GM19193 (cell line): ENCODE measurements around the gene TESMIN.

Experiments
- POLR2A ChIP-seq: IDR thresholded peaks from 4 replicates; pipeline ENCODE4 v1.6.1; 2011; ENCODE audit not compliant: insufficient read depth, insufficient read length; ENCODE audit errors: extremely low read depth

The TESMIN gene

DNA sequence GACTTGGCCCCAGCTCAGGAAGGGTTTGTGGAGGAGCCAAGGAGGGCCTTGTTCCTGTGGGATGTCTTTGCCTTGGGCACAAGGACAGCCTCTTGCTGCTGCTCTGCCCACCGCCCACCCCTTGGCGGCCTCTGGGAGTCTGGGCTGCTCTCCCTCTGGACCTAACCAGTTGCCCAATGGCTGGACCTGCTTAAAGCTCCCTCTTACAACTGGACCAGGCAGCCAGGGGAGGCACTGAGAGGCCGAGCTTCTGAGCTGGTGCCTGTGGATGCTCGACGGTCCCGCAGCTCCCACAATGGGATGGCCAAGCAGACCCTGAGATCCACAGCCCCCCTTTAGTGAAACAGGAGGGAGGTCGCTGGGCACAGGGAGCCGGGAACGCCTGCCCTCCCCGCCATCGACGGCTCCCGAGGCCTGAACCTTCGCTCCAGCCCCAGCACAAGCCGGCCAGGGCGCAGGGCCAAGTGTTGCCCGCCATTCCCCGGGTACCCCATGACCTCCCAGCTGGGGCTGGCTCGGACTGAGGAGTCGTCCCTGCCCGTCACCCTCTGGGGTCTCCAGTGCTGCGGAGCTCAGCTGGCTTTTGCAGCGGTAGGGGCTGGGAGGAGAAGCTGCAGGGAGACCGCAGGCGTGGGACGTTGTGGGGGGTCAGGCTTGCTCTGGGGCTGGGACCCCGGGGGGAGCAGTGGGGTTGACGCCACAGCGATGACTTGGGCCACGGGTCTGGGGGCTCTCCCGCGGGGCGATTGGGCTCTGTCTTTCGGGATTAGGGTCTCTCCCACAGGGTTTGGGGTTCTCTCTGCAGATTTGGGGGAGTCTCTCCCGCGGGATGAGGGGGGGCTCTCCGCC is 67.6 kb downstream of the TESMIN start:
- TF ChIP-seq POLR2A, result no peak

DNA sequence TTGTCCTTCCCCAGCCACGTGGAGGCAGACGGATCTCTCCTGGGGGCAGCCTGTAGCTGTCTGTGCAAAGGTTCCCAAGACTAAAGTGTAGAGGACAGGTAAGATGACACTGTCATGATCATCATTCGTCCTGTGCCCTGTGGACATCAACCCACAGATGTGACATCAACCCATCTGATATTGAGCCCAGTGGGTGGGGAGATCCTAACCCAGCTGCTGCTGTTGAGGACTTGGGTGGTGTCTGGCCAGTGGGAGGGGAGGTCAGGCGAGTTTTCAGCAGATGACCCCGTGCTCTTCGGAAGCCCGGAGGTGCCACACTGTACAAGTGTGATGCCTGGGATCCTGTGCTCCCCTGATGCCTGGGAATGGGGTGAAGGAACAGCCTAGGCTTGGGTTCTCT is 68.2 kb downstream of the TESMIN start:
- no peak for TF ChIP-seq POLR2A

DNA sequence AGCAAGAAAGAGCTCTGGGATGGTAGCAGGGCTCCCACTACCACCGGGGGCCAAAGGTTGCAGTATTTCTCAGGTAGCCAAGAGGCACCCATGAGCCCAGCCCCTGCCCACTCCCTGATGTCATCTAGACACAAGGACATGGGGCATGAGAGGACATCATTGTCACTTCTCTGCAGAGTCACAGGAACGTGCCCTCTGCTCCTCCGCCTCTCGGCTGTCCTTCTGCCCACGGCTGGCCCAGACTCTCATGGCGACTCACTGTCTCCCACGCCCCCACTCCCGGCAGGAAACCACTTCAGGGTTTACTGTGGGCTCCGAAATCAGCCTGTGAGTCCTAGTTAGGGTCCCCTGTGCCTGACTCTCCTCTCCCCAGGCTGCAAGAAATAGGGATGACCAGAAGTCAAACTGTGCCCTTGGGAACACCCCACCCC is 68.8 kb downstream of the TESMIN start:
- no peak for TF ChIP-seq POLR2A

DNA sequence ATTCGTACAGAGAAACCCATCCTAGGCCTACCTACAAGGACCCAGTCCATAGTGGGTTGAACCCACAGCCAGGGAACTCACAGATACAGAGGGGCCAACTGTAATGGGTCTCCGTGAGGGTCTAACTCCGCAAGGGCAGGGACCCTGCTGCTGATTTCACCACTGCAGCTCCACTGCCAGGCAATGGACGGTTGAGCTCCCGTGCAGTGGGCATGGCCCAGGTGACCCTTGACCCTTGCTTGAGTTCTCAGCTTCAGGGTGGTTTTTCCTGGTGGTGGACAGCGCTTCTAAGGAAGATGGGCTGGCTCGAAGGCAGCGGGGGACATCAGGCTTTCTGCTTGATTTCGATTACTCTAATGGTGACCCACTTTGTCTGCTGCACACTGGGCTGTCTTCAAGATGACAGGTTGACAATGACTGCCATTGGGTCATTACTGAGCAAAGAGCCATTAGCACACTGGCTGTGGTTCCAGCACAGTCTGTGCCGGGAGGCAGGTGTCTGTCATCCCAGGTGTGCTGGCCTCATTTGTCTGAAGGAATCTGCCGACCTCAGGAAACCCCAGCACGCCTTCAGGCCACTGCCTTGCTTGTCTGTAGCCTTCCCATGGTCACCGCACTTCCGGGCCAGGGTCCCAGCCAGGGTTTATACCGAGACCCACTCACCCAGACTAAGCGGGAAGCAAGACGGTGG is 70.6 kb downstream of the TESMIN start:
- no peak for TF ChIP-seq POLR2A

DNA sequence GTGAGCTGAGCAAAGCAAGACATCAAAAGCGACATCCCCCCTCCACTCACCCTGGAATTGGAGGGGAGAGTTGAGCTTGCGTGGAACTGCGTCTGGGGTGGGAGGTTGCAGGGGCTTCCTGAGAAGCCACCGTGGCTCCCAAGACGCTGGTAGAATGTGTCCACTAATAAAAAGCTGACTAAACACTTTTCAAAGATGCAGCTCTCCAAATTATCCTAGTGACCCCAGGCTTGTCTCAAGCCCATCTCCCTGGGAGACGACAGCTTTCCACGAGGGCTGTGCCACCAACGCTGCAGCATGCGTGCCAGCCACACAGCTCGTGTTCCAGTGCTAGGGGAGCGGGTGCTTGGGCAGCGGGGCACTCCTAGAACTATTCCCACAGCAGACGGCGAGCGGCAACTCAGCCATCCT is 73.3 kb downstream of the TESMIN start:
- TF ChIP-seq POLR2A, result no peak

DNA sequence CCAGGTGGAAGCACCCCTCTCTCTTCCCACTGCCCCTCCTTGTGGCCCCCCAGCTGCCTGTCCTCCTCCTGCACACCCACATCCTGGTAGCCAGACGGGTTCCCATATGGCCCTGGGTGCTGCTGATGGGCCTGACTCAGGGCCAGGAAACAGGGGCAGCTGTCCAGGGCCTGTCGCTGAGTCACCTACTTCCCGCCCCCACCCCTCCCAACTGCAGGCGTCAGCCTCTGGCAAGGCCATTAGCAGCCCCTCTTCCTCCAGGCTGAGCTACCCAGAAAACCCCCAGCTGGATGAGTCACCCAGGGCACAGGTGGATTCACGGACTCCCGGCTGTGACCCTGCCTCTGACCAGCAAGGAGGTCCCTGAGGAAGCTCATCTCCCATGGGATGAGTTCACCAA is 73.9 kb downstream of the TESMIN start:
- no peak for TF ChIP-seq POLR2A

DNA sequence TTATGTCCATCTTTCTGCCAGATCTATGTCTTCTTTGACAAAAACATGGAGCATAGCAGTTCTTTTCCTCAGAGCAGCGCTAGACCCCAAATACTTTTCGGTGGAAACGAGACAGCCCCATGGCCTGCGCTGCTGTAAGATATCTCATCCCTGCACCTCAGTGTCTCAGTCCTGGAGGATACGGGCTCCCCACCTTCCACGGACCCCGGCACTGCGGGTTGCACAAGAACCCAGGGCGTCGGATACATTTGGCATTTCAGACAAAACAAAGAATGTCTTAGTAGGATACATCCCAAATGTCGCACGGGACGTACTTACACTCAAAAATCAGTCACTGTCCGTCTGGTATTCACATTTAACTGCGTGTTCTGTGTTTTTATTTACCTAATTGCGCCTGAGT is 76.9 kb downstream of the TESMIN start:
- no peak for TF ChIP-seq POLR2A

DNA sequence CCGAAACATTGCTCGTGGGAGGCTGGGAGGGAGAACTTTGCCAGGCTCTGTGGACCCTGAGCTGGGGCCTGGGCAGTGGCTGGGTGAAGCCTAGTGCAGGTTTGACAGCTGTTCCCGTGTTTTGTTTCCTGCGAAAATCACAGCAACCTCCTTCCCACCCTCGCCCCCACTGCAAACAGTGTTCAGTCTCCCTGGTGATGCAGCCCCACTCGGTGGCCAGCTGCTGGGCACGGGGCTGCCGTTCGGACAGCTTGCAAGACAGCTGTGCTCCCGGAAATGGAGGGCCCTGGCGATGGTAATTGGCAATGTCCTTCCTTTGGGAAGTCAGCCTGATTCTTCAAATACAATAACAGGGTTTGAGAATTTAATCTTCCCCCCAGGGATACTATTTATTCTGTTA is 77.3 kb downstream of the TESMIN start:
- TF ChIP-seq POLR2A, result no peak

DNA sequence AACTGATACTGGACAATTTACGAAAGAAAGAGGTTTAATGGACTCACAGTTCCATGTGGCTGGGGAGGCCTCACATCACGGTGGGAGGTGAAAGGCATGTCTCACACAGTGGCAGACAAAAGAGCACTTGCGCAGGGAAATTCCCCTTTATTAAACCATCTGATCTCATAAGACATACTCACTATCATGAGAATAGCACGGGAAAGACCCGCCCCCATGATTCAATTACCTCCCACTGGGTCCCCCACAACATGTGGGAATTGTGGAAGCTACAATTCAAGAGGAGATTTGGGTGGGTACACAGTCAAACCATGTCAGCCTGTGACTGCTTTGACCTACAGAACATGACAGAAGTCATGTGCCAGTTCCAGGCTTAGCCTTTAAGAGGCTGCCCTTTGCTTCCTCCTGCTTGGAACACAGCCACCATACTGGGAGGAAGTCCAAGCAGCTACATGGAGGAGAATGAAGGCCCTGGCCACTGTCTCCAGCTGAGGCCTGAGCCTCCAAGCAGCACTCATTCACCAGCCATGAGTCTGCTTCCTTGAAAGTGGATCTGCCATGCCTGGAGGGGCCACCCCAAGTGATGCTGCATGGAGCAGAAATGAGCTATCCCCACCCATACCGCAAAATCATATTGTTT is 77.9 kb downstream of the TESMIN start:
- no peak for TF ChIP-seq POLR2A

DNA sequence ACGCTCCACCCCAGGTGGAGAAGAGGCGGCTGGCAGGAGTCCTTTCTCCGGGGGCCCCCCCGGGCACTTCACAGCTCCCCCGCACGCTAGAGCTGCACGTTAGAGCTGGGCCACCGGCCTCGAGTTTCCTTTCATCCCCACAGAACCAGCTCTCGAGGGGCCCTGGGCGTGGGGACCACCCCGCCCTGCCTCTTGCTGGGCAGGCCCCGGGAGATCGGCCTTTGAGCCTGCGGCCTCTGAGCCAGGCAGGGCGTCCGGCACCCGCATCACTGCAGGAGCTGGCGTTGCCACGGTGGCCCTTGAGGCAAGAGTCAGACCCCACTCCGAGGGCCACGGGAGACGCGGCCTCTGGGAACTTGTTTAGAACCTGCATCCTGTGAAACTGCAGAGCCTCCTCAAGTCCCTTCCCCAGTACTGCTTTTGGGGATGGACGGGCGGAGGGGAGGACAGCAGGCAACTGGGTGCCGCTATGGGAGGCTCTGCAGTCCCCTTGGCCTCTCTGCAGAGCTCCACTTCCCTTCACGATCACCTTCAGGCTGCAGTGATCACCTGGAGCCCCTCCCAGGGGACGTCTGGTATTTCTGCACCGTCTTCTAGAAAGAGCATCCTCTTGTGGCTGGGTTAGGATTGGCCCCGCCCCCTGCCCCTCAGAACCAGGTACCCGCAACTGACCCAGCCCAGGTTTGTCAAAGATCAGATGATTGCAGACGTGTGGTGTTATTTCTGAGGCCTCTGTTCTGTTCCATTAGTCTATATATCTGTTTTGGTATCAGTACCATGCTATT is 80.9 kb downstream of the TESMIN start:
- no peak for TF ChIP-seq POLR2A

DNA sequence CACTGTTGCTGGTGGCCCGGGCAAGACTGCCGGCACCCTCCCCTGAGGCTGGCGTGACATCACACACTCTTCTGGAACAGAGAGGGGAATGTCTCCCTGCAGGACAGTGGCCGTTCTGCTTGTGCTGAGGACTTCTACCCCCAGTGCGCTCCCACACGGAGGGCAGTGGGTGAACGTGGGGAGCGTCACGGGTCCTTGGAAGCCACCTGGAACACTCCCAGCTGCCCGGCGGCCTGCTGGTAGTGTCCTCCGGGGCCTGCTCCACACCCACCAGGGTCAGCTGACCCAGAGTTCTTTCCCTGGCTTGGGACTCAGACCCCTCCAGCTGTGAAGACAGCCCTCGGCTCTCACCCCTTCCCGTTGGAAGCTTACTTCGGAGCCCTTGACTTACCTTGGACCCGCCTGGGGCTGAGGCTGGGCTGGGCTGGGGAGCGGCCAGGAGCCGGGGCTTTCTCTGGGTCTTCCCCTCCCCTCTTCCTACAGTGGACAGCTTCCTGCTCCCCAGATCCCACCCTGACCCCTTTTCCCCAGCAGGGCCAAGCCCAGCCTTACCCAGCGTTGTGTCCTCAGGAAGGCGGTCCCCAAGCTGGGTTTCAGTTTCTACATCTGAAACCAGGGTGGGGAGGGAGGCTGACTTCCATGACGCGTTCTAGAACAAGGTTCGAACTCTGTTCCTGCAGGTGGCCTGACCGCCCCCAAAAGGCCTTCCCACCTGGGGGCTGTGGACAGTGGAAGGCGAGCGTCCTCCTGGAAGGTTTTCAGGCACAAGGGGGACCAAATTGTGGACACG is 81.8 kb downstream of the TESMIN start:
- no peak for TF ChIP-seq POLR2A

DNA sequence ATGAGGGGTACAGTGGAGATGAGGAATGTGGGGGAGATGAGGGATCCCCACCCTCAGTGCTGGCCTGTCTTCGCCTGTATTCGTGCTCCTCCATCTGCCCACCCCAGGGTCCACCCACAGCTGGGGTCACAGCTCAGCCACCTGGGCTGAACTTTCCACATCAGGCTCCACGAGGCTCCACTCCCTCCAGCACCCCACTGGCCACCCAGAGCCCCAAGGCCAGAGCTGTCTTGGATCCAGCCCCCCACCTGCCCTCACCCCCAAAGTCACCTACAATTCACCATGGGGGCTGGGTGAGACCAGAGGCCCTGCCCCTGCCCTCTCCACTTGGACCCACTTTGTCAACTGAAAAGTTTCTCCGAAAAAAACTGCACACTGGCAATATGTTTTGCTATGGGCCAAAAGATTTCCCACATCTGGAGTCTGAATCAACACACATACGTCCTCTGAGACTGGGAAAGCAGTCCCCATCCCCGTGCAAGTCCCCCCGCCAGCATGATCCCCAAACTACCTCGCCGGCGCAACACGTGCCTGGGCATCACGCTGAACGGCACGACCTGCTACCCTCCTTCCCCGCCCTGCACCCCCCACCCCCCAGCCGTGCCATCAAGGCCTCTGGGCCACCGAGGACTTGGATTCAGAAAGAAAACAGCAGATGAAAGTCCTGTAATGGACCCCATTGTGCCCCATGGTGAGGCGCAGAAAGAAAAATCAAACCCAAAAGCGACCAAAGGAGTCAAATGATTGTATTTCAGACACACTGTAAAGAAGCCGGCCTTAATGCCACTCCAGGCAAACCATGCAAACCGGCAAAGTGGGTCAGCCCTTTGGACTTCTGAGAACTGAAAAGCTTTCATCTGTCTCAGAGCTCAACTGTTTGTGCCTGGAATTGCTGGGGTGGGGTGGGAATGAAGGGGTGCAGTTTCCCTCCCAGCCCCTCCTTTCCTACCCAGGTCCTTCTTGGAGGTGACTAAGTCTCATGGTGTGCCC is 83.5 kb downstream of the TESMIN start:
- TF ChIP-seq POLR2A, result no peak

DNA sequence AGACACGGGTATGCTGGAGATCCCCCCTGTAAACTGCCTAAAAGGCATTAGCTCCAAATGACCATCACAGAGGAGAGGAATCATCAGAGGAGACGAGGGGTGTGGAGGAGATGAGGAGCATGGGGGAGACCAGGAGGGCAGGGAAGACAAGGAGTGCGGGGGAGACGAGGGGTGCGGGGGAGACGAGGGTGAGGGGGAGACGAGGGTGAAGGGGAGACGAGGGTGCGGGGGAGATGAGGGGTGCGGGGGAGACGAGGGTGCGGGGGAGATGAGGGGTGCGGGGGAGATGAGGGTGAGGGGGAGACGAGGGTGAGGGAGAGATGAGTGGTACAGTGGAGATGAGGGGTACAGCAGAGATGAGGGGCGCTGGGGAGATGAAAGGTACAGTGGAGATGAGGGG is 84.5 kb downstream of the TESMIN start:
- TF ChIP-seq POLR2A, result no peak
